Measurements from ENCODE around the gene PMPCB.

DNA sequence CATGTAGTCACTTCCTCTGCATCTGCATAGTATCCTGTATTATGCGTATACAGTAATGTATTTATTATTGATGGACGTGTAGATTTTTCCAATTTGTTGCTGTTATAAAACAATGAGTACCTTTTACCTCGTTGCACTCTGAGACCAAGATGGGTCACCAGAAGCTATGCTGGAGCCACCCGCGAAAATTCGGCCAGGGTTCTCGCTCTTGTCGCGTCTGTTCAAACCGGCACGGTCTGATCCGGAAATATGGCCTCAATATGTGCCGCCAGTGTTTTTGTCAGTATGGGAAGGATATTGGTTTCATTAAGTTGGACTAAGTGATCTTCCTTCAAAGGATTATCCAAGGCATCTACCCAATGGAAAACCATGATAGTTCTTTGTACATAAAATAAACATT is 51.2 kb downstream of the PMPCB start:
- TF ChIP-seq, protein P1, sequence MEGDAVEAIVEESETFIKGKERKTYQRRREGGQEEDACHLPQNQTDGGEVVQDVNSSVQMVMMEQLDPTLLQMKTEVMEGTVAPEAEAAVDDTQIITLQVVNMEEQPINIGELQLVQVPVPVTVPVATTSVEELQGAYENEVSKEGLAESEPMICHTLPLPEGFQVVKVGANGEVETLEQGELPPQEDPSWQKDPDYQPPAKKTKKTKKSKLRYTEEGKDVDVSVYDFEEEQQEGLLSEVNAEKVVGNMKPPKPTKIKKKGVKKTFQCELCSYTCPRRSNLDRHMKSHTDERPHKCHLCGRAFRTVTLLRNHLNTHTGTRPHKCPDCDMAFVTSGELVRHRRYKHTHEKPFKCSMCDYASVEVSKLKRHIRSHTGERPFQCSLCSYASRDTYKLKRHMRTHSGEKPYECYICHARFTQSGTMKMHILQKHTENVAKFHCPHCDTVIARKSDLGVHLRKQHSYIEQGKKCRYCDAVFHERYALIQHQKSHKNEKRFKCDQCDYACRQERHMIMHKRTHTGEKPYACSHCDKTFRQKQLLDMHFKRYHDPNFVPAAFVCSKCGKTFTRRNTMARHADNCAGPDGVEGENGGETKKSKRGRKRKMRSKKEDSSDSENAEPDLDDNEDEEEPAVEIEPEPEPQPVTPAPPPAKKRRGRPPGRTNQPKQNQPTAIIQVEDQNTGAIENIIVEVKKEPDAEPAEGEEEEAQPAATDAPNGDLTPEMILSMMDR (IDR thresholded peaks at IDR 0.05; ENCODE audit: low read depth, low read length), result no peak
- TF ChIP-seq POLR2A (IDR thresholded peaks at IDR 0.05; ENCODE audit: extremely low read depth, insufficient read length), result no peak
- TF ChIP-seq, protein P2, sequence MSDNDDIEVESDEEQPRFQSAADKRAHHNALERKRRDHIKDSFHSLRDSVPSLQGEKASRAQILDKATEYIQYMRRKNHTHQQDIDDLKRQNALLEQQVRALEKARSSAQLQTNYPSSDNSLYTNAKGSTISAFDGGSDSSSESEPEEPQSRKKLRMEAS (IDR thresholded peaks at IDR 0.05; ENCODE audit: low read depth, low read length), result no peak

All from NB4 (cell line).